DOHH2 (cell line): ENCODE measurements around the gene RCOR3.

Experiments used
- EZH2phosphoT487 ChIP-seq: fragments of 200-600 bp; sonication (generic); IDR thresholded peaks from 2 replicates; pipeline ENCODE4 v1.6.1; 2017; ENCODE audit warnings: borderline replicate concordance, mild to moderate bottlenecking, antibody characterized with exemption, low read length, moderate library complexity, mixed read lengths
- TF ChIP-seq, protein P1 (sequence below): fragments of 200-600 bp; sonication (generic); IDR thresholded peaks from one replicate; pipeline ENCODE4 v1.5.1; 2014; ENCODE audit warnings: antibody characterized with exemption, mild to moderate bottlenecking, low read depth, low read length; ENCODE audit not compliant: poor library complexity, severe bottlenecking

DNA sequence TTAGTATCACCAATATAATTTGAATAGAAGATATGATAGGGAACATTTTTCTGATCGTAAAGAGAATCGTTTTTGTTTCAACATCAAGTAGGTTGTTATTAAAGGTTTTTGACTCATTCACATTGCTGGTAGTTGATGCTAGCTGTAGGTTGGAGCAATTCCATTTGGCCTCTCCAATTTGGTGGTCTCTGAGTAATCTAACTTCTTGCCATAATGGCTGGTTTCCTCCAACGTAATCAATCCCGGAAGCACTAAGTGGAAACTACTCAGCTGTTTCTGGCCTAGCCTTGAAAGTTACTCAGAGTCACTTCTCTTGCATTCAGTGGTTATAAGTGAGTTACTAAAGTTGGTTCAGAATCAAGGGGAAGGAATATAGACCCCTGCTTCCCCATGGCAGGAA is 26.0 kb downstream of the RCOR3 start:
- TF ChIP-seq, protein P1, sequence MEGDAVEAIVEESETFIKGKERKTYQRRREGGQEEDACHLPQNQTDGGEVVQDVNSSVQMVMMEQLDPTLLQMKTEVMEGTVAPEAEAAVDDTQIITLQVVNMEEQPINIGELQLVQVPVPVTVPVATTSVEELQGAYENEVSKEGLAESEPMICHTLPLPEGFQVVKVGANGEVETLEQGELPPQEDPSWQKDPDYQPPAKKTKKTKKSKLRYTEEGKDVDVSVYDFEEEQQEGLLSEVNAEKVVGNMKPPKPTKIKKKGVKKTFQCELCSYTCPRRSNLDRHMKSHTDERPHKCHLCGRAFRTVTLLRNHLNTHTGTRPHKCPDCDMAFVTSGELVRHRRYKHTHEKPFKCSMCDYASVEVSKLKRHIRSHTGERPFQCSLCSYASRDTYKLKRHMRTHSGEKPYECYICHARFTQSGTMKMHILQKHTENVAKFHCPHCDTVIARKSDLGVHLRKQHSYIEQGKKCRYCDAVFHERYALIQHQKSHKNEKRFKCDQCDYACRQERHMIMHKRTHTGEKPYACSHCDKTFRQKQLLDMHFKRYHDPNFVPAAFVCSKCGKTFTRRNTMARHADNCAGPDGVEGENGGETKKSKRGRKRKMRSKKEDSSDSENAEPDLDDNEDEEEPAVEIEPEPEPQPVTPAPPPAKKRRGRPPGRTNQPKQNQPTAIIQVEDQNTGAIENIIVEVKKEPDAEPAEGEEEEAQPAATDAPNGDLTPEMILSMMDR, result no peak
- no peak for TF ChIP-seq EZH2phosphoT487
